Measurements from ENCODE around the gene SCN8A.

Gene SCN8A

DNA sequence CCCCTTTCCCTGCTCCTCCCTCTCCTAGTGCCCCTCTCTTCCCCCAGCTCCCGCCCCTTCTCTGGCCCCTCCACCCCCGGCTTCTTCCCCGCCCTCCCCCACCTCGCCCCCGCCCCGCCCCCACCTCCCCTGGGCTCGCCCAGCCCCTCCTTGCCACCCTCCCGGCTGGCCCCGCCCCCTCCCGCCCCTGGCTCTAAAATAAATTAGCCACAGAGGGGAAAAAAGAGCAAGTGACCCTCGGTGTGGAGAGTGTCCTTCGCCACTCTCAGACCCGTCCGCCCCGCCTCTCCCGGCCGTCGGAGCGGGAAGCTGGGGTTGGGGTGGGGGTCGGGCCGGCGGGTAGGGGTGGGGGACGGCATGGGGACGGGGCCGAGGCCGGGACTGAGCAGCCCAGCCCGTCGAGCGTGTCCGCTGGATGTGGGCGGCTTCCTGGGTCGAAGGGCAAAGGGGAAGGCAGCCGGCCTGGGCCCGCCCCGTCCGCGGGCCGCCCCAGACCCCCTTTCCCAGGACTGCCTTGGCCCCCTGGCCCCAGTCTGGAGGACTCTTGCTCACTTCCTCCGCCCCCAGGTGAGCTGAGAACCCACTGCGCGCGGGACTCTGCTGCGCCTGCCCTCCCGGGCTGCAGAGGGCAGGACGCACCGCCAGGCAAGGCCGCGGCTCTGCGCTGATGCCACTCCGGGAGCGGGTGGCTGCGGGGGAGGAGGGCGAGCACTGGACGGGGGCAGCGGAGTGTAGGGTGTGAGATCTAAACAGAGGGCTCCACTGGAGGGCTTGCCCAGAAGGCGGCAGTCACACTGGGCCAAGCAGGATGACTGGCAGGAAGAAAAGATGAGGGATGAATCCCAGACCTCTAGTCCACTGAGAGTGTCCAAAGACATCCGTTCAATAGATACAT, 258.1 kb downstream of the SCN8A start:
- TF ChIP-seq, protein P1, sequence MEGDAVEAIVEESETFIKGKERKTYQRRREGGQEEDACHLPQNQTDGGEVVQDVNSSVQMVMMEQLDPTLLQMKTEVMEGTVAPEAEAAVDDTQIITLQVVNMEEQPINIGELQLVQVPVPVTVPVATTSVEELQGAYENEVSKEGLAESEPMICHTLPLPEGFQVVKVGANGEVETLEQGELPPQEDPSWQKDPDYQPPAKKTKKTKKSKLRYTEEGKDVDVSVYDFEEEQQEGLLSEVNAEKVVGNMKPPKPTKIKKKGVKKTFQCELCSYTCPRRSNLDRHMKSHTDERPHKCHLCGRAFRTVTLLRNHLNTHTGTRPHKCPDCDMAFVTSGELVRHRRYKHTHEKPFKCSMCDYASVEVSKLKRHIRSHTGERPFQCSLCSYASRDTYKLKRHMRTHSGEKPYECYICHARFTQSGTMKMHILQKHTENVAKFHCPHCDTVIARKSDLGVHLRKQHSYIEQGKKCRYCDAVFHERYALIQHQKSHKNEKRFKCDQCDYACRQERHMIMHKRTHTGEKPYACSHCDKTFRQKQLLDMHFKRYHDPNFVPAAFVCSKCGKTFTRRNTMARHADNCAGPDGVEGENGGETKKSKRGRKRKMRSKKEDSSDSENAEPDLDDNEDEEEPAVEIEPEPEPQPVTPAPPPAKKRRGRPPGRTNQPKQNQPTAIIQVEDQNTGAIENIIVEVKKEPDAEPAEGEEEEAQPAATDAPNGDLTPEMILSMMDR (IDR thresholded peaks at IDR 0.05) = no peak
- DNase-seq (ENCODE audit: low spot score) = no peak
- Histone ChIP-seq H3K27ac (peak overlapping the region in 1 of 2 donors; percentile 86), H3K4me3 (peak overlapping the region; percentile 73)

- TF ChIP-seq, protein P1 (IDR thresholded peaks at IDR 0.05) = no peak
- Histone ChIP-seq H3K27ac (peak overlapping the region in 1 of 2 donors; percentile 86), H3K4me3 (no peak overlapping the region)
- DNase-seq (ENCODE audit: low spot score) = no peak
These were observed 259.3 kb downstream of the SCN8A start for GRCh38 chr12:51850081-51850964.

GRCh38 chr12:51850965-51851299, 259.9 kb downstream of the SCN8A start:
- DNase-seq (ENCODE audit: low spot score) = no peak
- peak overlapping the region in 1 of 2 donors; percentile 56 for H3K27ac ChIP-seq

GRCh38 chr12:51851413-51852124, 260.5 kb downstream of the SCN8A start:
- Histone ChIP-seq H3K27ac (peak overlapping the region in 1 of 2 donors; percentile 56), H3K4me3 (no peak overlapping the region)
- DNase-seq (ENCODE audit: low spot score) = no peak
- TF ChIP-seq, protein P1 (IDR thresholded peaks at IDR 0.05) = no peak

More at GRCh38 chr12:51850965-51851299, 259.9 kb downstream of the SCN8A start:
- TF ChIP-seq, protein P1 (IDR thresholded peaks at IDR 0.05) = no peak
- H3K4me3 ChIP-seq = no peak overlapping the region

DNA sequence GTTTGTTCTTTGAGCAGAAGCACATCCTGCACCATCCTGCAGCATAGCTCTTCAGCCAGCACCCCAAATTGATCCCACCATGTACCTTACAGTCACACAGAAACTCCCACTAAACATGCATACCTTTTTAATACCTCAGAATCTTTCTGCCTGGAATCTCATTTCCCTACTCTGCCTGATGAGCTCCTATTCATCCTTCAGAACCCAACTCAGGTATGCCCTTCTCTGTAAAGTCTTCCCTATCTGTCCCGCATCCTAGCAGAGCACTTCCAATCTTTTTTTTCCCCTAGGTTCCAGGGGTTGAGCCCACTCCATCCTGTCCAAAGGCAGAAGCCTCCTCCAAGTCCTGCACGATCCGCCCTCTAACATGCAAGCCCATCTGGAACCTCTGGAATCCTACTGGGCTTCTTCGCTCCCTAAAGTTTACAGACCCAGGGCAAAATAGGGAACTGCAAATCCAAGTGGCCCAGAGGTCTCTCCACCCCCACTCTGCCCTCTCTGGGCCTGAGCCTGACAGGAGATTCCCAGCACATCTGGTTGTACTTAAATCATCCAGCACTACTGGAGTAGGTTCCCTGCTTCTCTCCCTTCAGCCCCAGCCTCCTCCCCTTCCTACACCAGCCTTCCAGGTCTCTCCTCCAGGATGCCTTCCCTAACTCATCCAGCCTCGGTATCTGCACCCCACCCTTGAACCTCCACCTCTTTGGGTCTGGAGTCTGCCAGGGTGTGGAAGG, 261.5 kb downstream of the SCN8A start:
- DNase-seq (ENCODE audit: low spot score) = no peak
- H3K27ac ChIP-seq = no peak overlapping the region
- H3K4me3 ChIP-seq = no peak overlapping the region
- TF ChIP-seq, protein P1 (IDR thresholded peaks at IDR 0.05) = no peak
